Esophagus squamous epithelium (tissue), 5 donors: ENCODE results near the gene CCBE1. TPM values are rescaled to one million over a fixed set of nuclear protein-coding genes. Genes with fewer than 3 reads are reported as not detected.

ENCODE experiments used
- DNase-seq: peaks from one replicate; lab custom pipeline; 2025; lab: John Stamatoyannopoulos, UW
- H3K27ac ChIP-seq, 4 donors: fragments of 200-600 bp; sonication (generic); one replicate each; pipeline ENCODE4 v1.5.1; 2016 to 2019; ENCODE audit warnings: mild to moderate bottlenecking in 1 of 4
- H3K27me3 ChIP-seq, 4 donors: fragments of 200-600 bp; sonication (generic); 1 replicate in 3 of 4; 2 replicates in 1 of 4; pipeline versions ENCODE4 v1.5.1 to v1.6.0; 2017 to 2021; ENCODE audit warnings: antibody characterized with exemption in 1 of 4
- H3K36me3 ChIP-seq, 3 donors: fragments of 200-600 bp; sonication (generic); one replicate each; pipeline ENCODE4 v1.5.1; 2016 to 2019
- H3K4me1 ChIP-seq, 3 donors: fragments of 200-600 bp; sonication (generic); one replicate each; pipeline ENCODE4 v1.5.1; 2017 to 2019
- H3K4me3 ChIP-seq, 4 donors: fragments of 200-600 bp; sonication (generic); 1 replicate in 3 of 4; 2 replicates in 1 of 4; pipeline ENCODE4 v1.5.1; 2016 to 2019; ENCODE audit warnings: mild to moderate bottlenecking in 2 of 4, moderate library complexity in 1 of 4
- H3K9me3 ChIP-seq, 3 donors: fragments of 200-600 bp; sonication (generic); one replicate each; pipeline ENCODE4 v1.5.1; 2016 to 2019
- CTCF ChIP-seq, 6 experiments: fragments of 450-650 bp in 4 of 6; fragments of 200-600 bp in 2 of 6; sonication (generic) in 2 of 6; IDR thresholded peaks; one replicate each; pipeline ENCODE4 v1.5.1; 2016 to 2019; ENCODE audit warnings: antibody characterized with exemption in 6 of 6, mild to moderate bottlenecking in 4 of 6, moderate library complexity in 4 of 6
- POLR2A ChIP-seq, 4 donors: fragments of 450-650 bp; IDR thresholded peaks; one replicate each; pipeline ENCODE4 v1.6.1; 2017; ENCODE audit warnings: antibody characterized with exemption in 4 of 4, mild to moderate bottlenecking in 4 of 4, moderate library complexity in 3 of 4
- WGBS, 2 donors: methylation state at CpG; one replicate each; pipeline ENCODE4 v1.1.5; 2018; 5-methylcytosine and 5-hydroxymethylcytosine counted together
- intact Hi-C: fragments of 100-400 bp; cut with DNase I; formaldehyde crosslinking; loops from one replicate; pipeline ENCODE4 v1.15.0; 2022
- total RNA-seq, 4 donors: library from RNA; depleted of rRNA; stranded (reverse); fragments of >200 nt; gene quantifications; one replicate each; pipeline ENCODE4 v1.1.0, GENCODE V29; 2016
- donor health status: DM: yes; HTN: yes; CAD: no.

Gene CCBE1
- total RNA-seq, 4 donors from 2014 or later, result 0.34 to 4.6 (median 1.3) TPM

GRCh38 chr18:59664329-59664728, 32.9 kb downstream of the CCBE1 start:
- Histone ChIP-seq H3K4me1 (peaks cover 0 to 5% (median 1%) of the 10 kb centered on the region in 3 donors), H3K36me3 (no peaks in the 10 kb centered on the region), H3K9me3 (no peaks in the 10 kb centered on the region), H3K27ac (no peak overlapping the region), H3K27me3 (no peaks in the 10 kb centered on the region), H3K4me3 (no peak overlapping the region)
- 76 to 100% methylated on average over 3 of the region's 3 CpGs for WGBS, 2 donors
- TF ChIP-seq POLR2A (IDR thresholded peaks at IDR 0.05) (no peak), CTCF (IDR thresholded peaks at IDR 0.05) (no peak)
- DNase-seq, result no peak
- intact Hi-C loops, result no loop called here

GRCh38 chr18:59663096-59663495, 34.1 kb downstream of the CCBE1 start:
- no peak for TF ChIP-seq CTCF (IDR thresholded peaks at IDR 0.05)
- no peak for TF ChIP-seq POLR2A (IDR thresholded peaks at IDR 0.05)
- Histone ChIP-seq H3K4me3 (no peak overlapping the region), H3K27me3 (no peaks in the 10 kb centered on the region), H3K4me1 (peaks cover 0 to 5% (median 0%) of the 10 kb centered on the region in 3 donors), H3K36me3 (no peaks in the 10 kb centered on the region), H3K27ac (no peak overlapping the region), H3K9me3 (no peaks in the 10 kb centered on the region)
- WGBS, 2 donors, result 90 to 93% methylated on average over 1 of the region's 1 CpG
- no peak for DNase-seq
- intact Hi-C loops, result no loop called here

GRCh38 chr18:59661891-59662701, 35.1 kb downstream of the CCBE1 start:
- H3K4me3 ChIP-seq, result no peak overlapping the region
- no peaks in the 10 kb centered on the region for H3K27me3 ChIP-seq
- H3K27ac ChIP-seq, result no peak overlapping the region
- intact Hi-C loops, result no loop called here
- WGBS, 2 donors, result 20 to 32% methylated on average over 2 of the region's 2 CpGs
- H3K9me3 ChIP-seq, result no peaks in the 10 kb centered on the region
- H3K4me1 ChIP-seq, result peaks cover 0 to 5% (median 0%) of the 10 kb centered on the region in 3 donors
- TF ChIP-seq CTCF (IDR thresholded peaks at IDR 0.05), result no peak
- no peak for TF ChIP-seq POLR2A (IDR thresholded peaks at IDR 0.05)
- DNase-seq, result no peak
- no peaks in the 10 kb centered on the region for H3K36me3 ChIP-seq

GRCh38 chr18:59660786-59661743, 36.2 kb downstream of the CCBE1 start:
- H3K27ac ChIP-seq, result peak overlapping the region in 1 of 4 donors; percentile 43
- TF ChIP-seq POLR2A (IDR thresholded peaks at IDR 0.05) (no peak), CTCF (IDR thresholded peaks at IDR 0.05) (no peak)
- intact Hi-C loops, result no loop called here
- 65 to 71% methylated on average over 8 of the region's 8 CpGs for WGBS, 2 donors
- H3K27me3 ChIP-seq, result no peaks in the 10 kb centered on the region
- no peaks in the 10 kb centered on the region for H3K36me3 ChIP-seq
- H3K9me3 ChIP-seq, result no peaks in the 10 kb centered on the region
- no peak overlapping the region for H3K4me3 ChIP-seq
- H3K4me1 ChIP-seq, result peaks cover 0 to 5% (median 0%) of the 10 kb centered on the region in 3 donors
- DNase-seq, result no peak
